ENCODE measurements around the gene SNX13. TPM values are rescaled to one million over a fixed set of nuclear protein-coding genes. Genes with fewer than 3 reads are reported as not detected.

SNX13 gene
- total and polyA plus RNA-seq, 2 of the 4 experiments (the other 2 are of a cell fraction) = 9.0 to 24.9 TPM

- H2BK20ac ChIP-seq (ENCODE audit: low read depth, low read length) = no peak overlapping the region
- H2BK15ac ChIP-seq (ENCODE audit: low read depth, low read length) = no peak overlapping the region
- H3K14ac ChIP-seq (replicated peaks; ENCODE audit: low read depth, low read length) = no peak overlapping the region
- H3K4me1 ChIP-seq (ENCODE audit: control insufficient read depth, insufficient read depth, low read length) = no peaks in the 10 kb centered on the region
- dilution Hi-C loops (cut with HindIII; ENCODE audit: low sequenced_read_pairs, unreplicated experiment) (no loop called here), intact Hi-C loops (cut with micrococcal nuclease) (no loop called here), in situ Hi-C loops (cut with MboI; ENCODE audit: low sequenced_read_pairs) (no loop called here)
- no peaks in the 10 kb centered on the region for H3K27me3 ChIP-seq (ENCODE audit: control insufficient read depth, insufficient read depth, low read length)
- no CpG with 5 or more reads among the region's 2 CpGs for WGBS, 2 experiments (ENCODE audit: extremely low coverage in 2 of 2, insufficient read length in 1 of 2)
- no peak overlapping the region for H3K23ac ChIP-seq (ENCODE audit: low read depth, low read length)
- CTCF ChIA-PET = no interaction called here
- BruUV-seq (replicated peaks) = no TSS peak
- no peaks in the 10 kb centered on the region for H3K9me3 ChIP-seq (ENCODE audit: control insufficient read depth, insufficient read depth, low read length)
- no peak overlapping the region for H3K4me2 ChIP-seq (ENCODE audit: low read depth, low read length)
- H3K4ac ChIP-seq (ENCODE audit: low read depth, low read length) = no peak overlapping the region
- no peak overlapping the region for H3K27ac ChIP-seq (ENCODE audit: insufficient read depth, low read length)
- no peak overlapping the region for H3K9ac ChIP-seq (ENCODE audit: low read depth, low read length)
- H2BK5ac ChIP-seq (ENCODE audit: low read depth, low read length, poor library complexity, severe bottlenecking) = no peak overlapping the region
- H3K79me1 ChIP-seq (ENCODE audit: low read depth in 1 of 2, low read length in 2 of 2) = no peaks in the 10 kb centered on the region
- no peak overlapping the region for H3K18ac ChIP-seq (ENCODE audit: low read depth, low read length)
- no peak overlapping the region for H2AK5ac ChIP-seq (ENCODE audit: low read depth, low read length)
- no peak overlapping the region for H4K8ac ChIP-seq (ENCODE audit: low read depth in 2 of 2, low read length in 2 of 2)
- peak; percentile 41 for DNase-seq
- POLR2A ChIA-PET (ENCODE audit: unreplicated experiment) = no interaction called here
- H3K56ac ChIP-seq (ENCODE audit: extremely low read depth, insufficient read depth, low read length) = no peak overlapping the region
- H2AK9ac ChIP-seq (replicated peaks; ENCODE audit: low read depth, low read length, poor library complexity) = no peak overlapping the region
- H4K91ac ChIP-seq (ENCODE audit: insufficient read depth, low read depth, low read length) = no peak overlapping the region
- ATAC-seq (ENCODE audit: low read depth) = no peak
- H2AFZ ChIP-seq (replicated peaks; ENCODE audit: low read length, poor library complexity) = no peak overlapping the region
- no peaks in the 10 kb centered on the region for H3K9me1 ChIP-seq (ENCODE audit: insufficient read depth, low read length)
- H2BK120ac ChIP-seq (ENCODE audit: low read depth, low read length) = no peak overlapping the region
- H4K5ac ChIP-seq (ENCODE audit: low read depth, low read length) = no peak overlapping the region
- H3K36me3 ChIP-seq (ENCODE audit: control insufficient read depth, insufficient read depth, low read length) = peaks cover 8% of the 10 kb centered on the region
- no peaks in the 10 kb centered on the region for H4K20me1 ChIP-seq (ENCODE audit: insufficient read depth, low read length)
- TF ChIP-seq CEBPB (IDR thresholded peaks at IDR 0.05; ENCODE audit: low read depth, low read length) = peak; percentile 45; the same call in 1 of the 2 replicates
- no peak for TF ChIP-seq USF2 (IDR thresholded peaks at IDR 0.05; ENCODE audit: low read depth, low read length)
- no peak overlapping the region for H3K4me3 ChIP-seq (ENCODE audit: insufficient read depth, low read depth, low read length)
Observed at GRCh38 chr7:17802056-17802455, 138.2 kb downstream of the SNX13 start.
